HG03103 (cell line): Measurements from ENCODE around the gene ADD3.

Experiments used
- ATAC-seq: cut with Tn5 transposase; IDR thresholded peaks from one replicate; pipeline ENCODE4 v1.9.1; 2021; ENCODE audit warnings: low read depth; ENCODE audit not compliant: unreplicated experiment

ADD3 gene

GRCh38 chr10:110169586-110169985 is 161.8 kb downstream of the ADD3 start:
- no peak for ATAC-seq

- ATAC-seq: no peak
These were observed 162.6 kb downstream of the ADD3 start for GRCh38 chr10:110170142-110170971.

GRCh38 chr10:110171032-110171431 is 163.2 kb downstream of the ADD3 start:
- ATAC-seq: no peak

- ATAC-seq: no peak
These were observed 164.4 kb downstream of the ADD3 start for GRCh38 chr10:110172155-110172554.

GRCh38 chr10:110174201-110174600 is 166.4 kb downstream of the ADD3 start:
- no peak for ATAC-seq

GRCh38 chr10:110174816-110175215 is 167.0 kb downstream of the ADD3 start:
- ATAC-seq: no peak

GRCh38 chr10:110175406-110175805 is 167.6 kb downstream of the ADD3 start:
- no peak for ATAC-seq

GRCh38 chr10:110176141-110177030 is 168.6 kb downstream of the ADD3 start:
- ATAC-seq: no peak

GRCh38 chr10:110179220-110179619 is 171.4 kb downstream of the ADD3 start:
- ATAC-seq: no peak

- ATAC-seq: no peak
These were observed 173.7 kb downstream of the ADD3 start for GRCh38 chr10:110181451-110181850.

GRCh38 chr10:110181911-110182310 is 174.1 kb downstream of the ADD3 start:
- no peak for ATAC-seq

- ATAC-seq: no peak
These were observed 176.6 kb downstream of the ADD3 start for GRCh38 chr10:110184398-110184797.
